ENCODE data around the gene ZFC3H1. TPM values are rescaled to one million over a fixed set of nuclear protein-coding genes. Genes with fewer than 3 reads are reported as not detected.

The ZFC3H1 gene
- total and polyA plus RNA-seq, 7 experiments from 2014 or later = 26.3 to 147 (median 122) TPM

- peaks cover 0 to 6% (median 0%) of the 10 kb centered on the region in 3 experiments for H3K36me3 ChIP-seq (ENCODE audit: control insufficient read depth in 2 of 3, insufficient read depth in 3 of 3, low read length in 3 of 3)
- H3K4me1 Mint-ChIP-seq = peaks cover 15 to 53% (median 38%) of the 10 kb centered on the region in 7 donors
- no peaks in the 10 kb centered on the region for H3K9me3 Mint-ChIP-seq
- no peaks in the 10 kb centered on the region for H3K36me3 Mint-ChIP-seq
- POLR2A ChIA-PET = interaction anchor here (0.6 to 6.2 kb wide), 17 partner anchors 8 to 1943 kb away, joined by 3 to 214 read pairs (median 4); partner anchors contain the start of genes RAB21, TBC1D15, THAP2 and ZFC3H1
- peak overlapping the region; percentile 85 to 99 (median 94) for H3K4me3 Mint-ChIP-seq
- H3K27ac ChIP-seq (ENCODE audit: low read depth, low read length) = peak overlapping the region; percentile 87
- intact Hi-C loops (cut with micrococcal nuclease) = loop anchor here (5.0 kb wide), 3 partner anchors 33 to 1948 kb away; partner anchors contain the start of genes RAB3IP (in 2 of the 2) and CNOT2 (in 1 of the 2)
- H3K4me1 ChIP-seq (ENCODE audit: control insufficient read depth in 2 of 2, insufficient read depth in 2 of 2, low read length in 2 of 2) = peaks cover 21 to 23% of the 10 kb centered on the region in 2 donors
- no peaks in the 10 kb centered on the region for H3K9me3 ChIP-seq (ENCODE audit: control insufficient read depth in 2 of 3, low read length in 3 of 3)
- H3K27ac Mint-ChIP-seq = peak overlapping the region; percentile 85 to 97 (median 91)
- no peaks in the 10 kb centered on the region for H3K27me3 ChIP-seq (ENCODE audit: control insufficient read depth in 2 of 2, insufficient read depth in 2 of 2, low read length in 2 of 2)
- ATAC-seq = no peak
- H3K4me3 ChIP-seq (ENCODE audit: low read length) = peak overlapping the region; percentile 96
- CTCF ChIA-PET = interaction anchor here (0.6 to 5.1 kb wide), 5 partner anchors 13 to 253 kb away, joined by 3 to 35 read pairs (median 5); partner anchors contain the start of genes THAP2 and ZFC3H1
- no peak for DNase-seq
- H3K27me3 Mint-ChIP-seq = no peaks in the 10 kb centered on the region
Observed at GRCh38 chr12:71685312-71685906, 21.8 kb upstream of the ZFC3H1 start.

- no peaks in the 10 kb centered on the region for H3K9me3 ChIP-seq (ENCODE audit: control insufficient read depth in 2 of 3, low read length in 3 of 3)
- H3K4me1 ChIP-seq (ENCODE audit: control insufficient read depth in 2 of 2, insufficient read depth in 2 of 2, low read length in 2 of 2) = peaks cover 21 to 22% of the 10 kb centered on the region in 2 donors
- H3K4me3 Mint-ChIP-seq = peak overlapping the region in 9 of 10 donors; percentile 53 to 93 (median 73)
- ATAC-seq (peak; percentile 40), DNase-seq (peak in 7 of 9 donors; percentile 29 to 68 (median 56))
- no peak overlapping the region for H3K4me3 ChIP-seq (ENCODE audit: low read length)
- intact Hi-C loops (cut with micrococcal nuclease) = no loop called here
- peaks cover 0 to 3% (median 0%) of the 10 kb centered on the region in 5 donors for H3K36me3 Mint-ChIP-seq
- peaks cover 0 to 6% (median 0%) of the 10 kb centered on the region in 3 experiments for H3K36me3 ChIP-seq (ENCODE audit: control insufficient read depth in 2 of 3, insufficient read depth in 3 of 3, low read length in 3 of 3)
- no peaks in the 10 kb centered on the region for H3K27me3 Mint-ChIP-seq
- H3K4me1 Mint-ChIP-seq = peaks cover 15 to 41% (median 30%) of the 10 kb centered on the region in 7 donors
- H3K27ac Mint-ChIP-seq = peak overlapping the region; percentile 9 to 92 (median 81)
- no peaks in the 10 kb centered on the region for H3K9me3 Mint-ChIP-seq
- no peaks in the 10 kb centered on the region for H3K27me3 ChIP-seq (ENCODE audit: control insufficient read depth in 2 of 2, insufficient read depth in 2 of 2, low read length in 2 of 2)
- CTCF ChIA-PET = interaction anchor here (0.7 to 5.1 kb wide), 4 partner anchors 18 to 63 kb away, joined by 3 to 35 read pairs (median 4); partner anchors contain the start of genes THAP2 and ZFC3H1
- POLR2A ChIA-PET = interaction anchor here (0.7 to 6.2 kb wide), 6 partner anchors 11 to 156 kb away, joined by 3 to 214 read pairs (median 21); partner anchors contain the start of genes RAB21, TBC1D15, THAP2 and ZFC3H1
- peak overlapping the region; percentile 87 for H3K27ac ChIP-seq (ENCODE audit: low read depth, low read length)
Observed at GRCh38 chr12:71684081-71684480, 20.4 kb upstream of the ZFC3H1 start.

- peak overlapping the region in 8 of 9 donors; percentile 72 to 92 (median 86) for H3K27ac Mint-ChIP-seq
- DNase-seq (no peak), ATAC-seq (no peak)
- H3K4me3 ChIP-seq (ENCODE audit: low read length) = no peak overlapping the region
- intact Hi-C loops (cut with micrococcal nuclease) = no loop called here
- POLR2A ChIA-PET = interaction anchor here (1.1 to 6.2 kb wide), 4 partner anchors 11 to 156 kb away, joined by 5 to 214 read pairs (median 23); partner anchors contain the start of genes TBC1D15, THAP2 and ZFC3H1
- H3K36me3 Mint-ChIP-seq = peaks cover 0 to 3% (median 0%) of the 10 kb centered on the region in 5 donors
- H3K27ac ChIP-seq (ENCODE audit: low read depth, low read length) = peak overlapping the region; percentile 87
- H3K4me1 Mint-ChIP-seq = peaks cover 15 to 37% (median 27%) of the 10 kb centered on the region in 7 donors
- peaks cover 0 to 6% (median 0%) of the 10 kb centered on the region in 3 experiments for H3K36me3 ChIP-seq (ENCODE audit: control insufficient read depth in 2 of 3, insufficient read depth in 3 of 3, low read length in 3 of 3)
- CTCF ChIA-PET = interaction anchor here (1.4 to 5.1 kb wide), 2 partner anchors 20 to 63 kb away, joined by 3 to 35 read pairs; partner anchors contain the start of genes THAP2 and ZFC3H1
- no peaks in the 10 kb centered on the region for H3K9me3 Mint-ChIP-seq
- no peaks in the 10 kb centered on the region for H3K27me3 Mint-ChIP-seq
- peaks cover 17 to 21% of the 10 kb centered on the region in 2 donors for H3K4me1 ChIP-seq (ENCODE audit: control insufficient read depth in 2 of 2, insufficient read depth in 2 of 2, low read length in 2 of 2)
- no peaks in the 10 kb centered on the region for H3K27me3 ChIP-seq (ENCODE audit: control insufficient read depth in 2 of 2, insufficient read depth in 2 of 2, low read length in 2 of 2)
- peak overlapping the region in 8 of 10 donors; percentile 16 to 93 (median 72) for H3K4me3 Mint-ChIP-seq
- H3K9me3 ChIP-seq (ENCODE audit: control insufficient read depth in 2 of 3, low read length in 3 of 3) = no peaks in the 10 kb centered on the region
Observed at GRCh38 chr12:71683633-71684032, 20.0 kb upstream of the ZFC3H1 start.

- ChIA-PET POLR2A (interaction anchor here (1.3 kb wide), 1 partner anchor 19 kb away, joined by 3 read pairs; the partner anchor contains the start of gene ZFC3H1), CTCF (no interaction called here)
- Mint-ChIP-seq H3K27me3 (no peaks in the 10 kb centered on the region), H3K4me1 (peaks cover 6 to 25% (median 18%) of the 10 kb centered on the region in 7 donors), H3K4me3 (no peak overlapping the region), H3K36me3 (peaks cover 0 to 3% (median 0%) of the 10 kb centered on the region in 5 donors), H3K9me3 (no peaks in the 10 kb centered on the region), H3K27ac (no peak overlapping the region)
- H3K27me3 ChIP-seq (ENCODE audit: control insufficient read depth in 2 of 2, insufficient read depth in 2 of 2, low read length in 2 of 2) = no peaks in the 10 kb centered on the region
- intact Hi-C loops (cut with micrococcal nuclease) = no loop called here
- DNase-seq = no peak
- H3K36me3 ChIP-seq (ENCODE audit: control insufficient read depth in 2 of 3, insufficient read depth in 3 of 3, low read length in 3 of 3) = peaks cover 0 to 6% (median 0%) of the 10 kb centered on the region in 3 experiments
- no peak overlapping the region for H3K4me3 ChIP-seq (ENCODE audit: low read length)
- H3K9me3 ChIP-seq (ENCODE audit: control insufficient read depth in 2 of 3, low read length in 3 of 3) = no peaks in the 10 kb centered on the region
- H3K27ac ChIP-seq (ENCODE audit: low read depth, low read length) = no peak overlapping the region
- ATAC-seq = no peak
- H3K4me1 ChIP-seq (ENCODE audit: control insufficient read depth in 2 of 2, insufficient read depth in 2 of 2, low read length in 2 of 2) = peaks cover 12 to 17% of the 10 kb centered on the region in 2 donors
Observed at GRCh38 chr12:71682466-71682865, 18.8 kb upstream of the ZFC3H1 start.

GRCh38 chr12:71671816-71672215 lies 8.2 kb upstream of the ZFC3H1 start:
- no peak overlapping the region for H3K27ac ChIP-seq (ENCODE audit: low read depth, low read length)
- Mint-ChIP-seq H3K4me3 (no peak overlapping the region), H3K9me3 (peaks cover 0 to 4% (median 0%) of the 10 kb centered on the region in 11 donors), H3K4me1 (peaks cover 5 to 39% (median 19%) of the 10 kb centered on the region in 7 donors), H3K27ac (peak overlapping the region in 2 of 9 donors; percentile 29 to 50), H3K27me3 (peaks cover 0 to 2% (median 0%) of the 10 kb centered on the region in 5 donors), H3K36me3 (peaks cover 0 to 13% (median 11%) of the 10 kb centered on the region in 5 donors)
- CTCF ChIA-PET = interaction anchor here (0.8 to 1.1 kb wide), 2 partner anchors 13 to 35 kb away, joined by 4 to 5 read pairs; no protein-coding TSS in a partner anchor
- DNase-seq = no peak
- no peaks in the 10 kb centered on the region for H3K36me3 ChIP-seq (ENCODE audit: control insufficient read depth in 2 of 3, insufficient read depth in 3 of 3, low read length in 3 of 3)
- H3K4me3 ChIP-seq (ENCODE audit: low read length) = no peak overlapping the region
- POLR2A ChIA-PET = no interaction called here
- intact Hi-C loops (cut with micrococcal nuclease) = no loop called here
- ATAC-seq = no peak
- H3K9me3 ChIP-seq (ENCODE audit: control insufficient read depth in 2 of 3, low read length in 3 of 3) = no peaks in the 10 kb centered on the region
- H3K27me3 ChIP-seq (ENCODE audit: control insufficient read depth in 2 of 2, insufficient read depth in 2 of 2, low read length in 2 of 2) = no peaks in the 10 kb centered on the region
- peaks cover 0 to 8% of the 10 kb centered on the region in 2 donors for H3K4me1 ChIP-seq (ENCODE audit: control insufficient read depth in 2 of 2, insufficient read depth in 2 of 2, low read length in 2 of 2)

- Mint-ChIP-seq H3K27me3 (peaks cover 0 to 2% (median 0%) of the 10 kb centered on the region in 5 donors), H3K27ac (peak overlapping the region in 4 of 9 donors; percentile 9 to 50 (median 30)), H3K9me3 (peaks cover 0 to 4% (median 0%) of the 10 kb centered on the region in 11 donors), H3K4me3 (no peak overlapping the region), H3K4me1 (peaks cover 5 to 40% (median 20%) of the 10 kb centered on the region in 7 donors), H3K36me3 (peaks cover 0 to 11% (median 8%) of the 10 kb centered on the region in 5 donors)
- peaks cover 0 to 9% of the 10 kb centered on the region in 2 donors for H3K4me1 ChIP-seq (ENCODE audit: control insufficient read depth in 2 of 2, insufficient read depth in 2 of 2, low read length in 2 of 2)
- ATAC-seq = no peak
- ChIA-PET CTCF (interaction anchor here (1.1 kb wide), 1 partner anchor 35 kb away, joined by 4 read pairs; no protein-coding TSS in a partner anchor), POLR2A (no interaction called here)
- intact Hi-C loops (cut with micrococcal nuclease) = no loop called here
- DNase-seq = no peak
- H3K27me3 ChIP-seq (ENCODE audit: control insufficient read depth in 2 of 2, insufficient read depth in 2 of 2, low read length in 2 of 2) = no peaks in the 10 kb centered on the region
- H3K36me3 ChIP-seq (ENCODE audit: control insufficient read depth in 2 of 3, insufficient read depth in 3 of 3, low read length in 3 of 3) = no peaks in the 10 kb centered on the region
- H3K4me3 ChIP-seq (ENCODE audit: low read length) = no peak overlapping the region
- H3K9me3 ChIP-seq (ENCODE audit: control insufficient read depth in 2 of 3, low read length in 3 of 3) = no peaks in the 10 kb centered on the region
- H3K27ac ChIP-seq (ENCODE audit: low read depth, low read length) = no peak overlapping the region
Observed at GRCh38 chr12:71671311-71671710, 7.7 kb upstream of the ZFC3H1 start.

Data from naive thymus-derived CD4-positive, alpha-beta T cell (primary cell).